IMR-90 (cell line): ENCODE data around the gene CUL3. TPM values are rescaled to one million over a fixed set of nuclear protein-coding genes. Genes with fewer than 3 reads are reported as not detected.

Source experiments
- ATAC-seq: fragments of 200-7000 bp; cut with Tn5 transposase; 2 replicates; pipeline ENCODE4 v1.9.1; 2020; ENCODE audit warnings: low read depth, mild to moderate bottlenecking, moderate library complexity
- BruUV-seq: library from RNA; stranded (reverse); fragments of 400-500 nt; replicated peaks from 2 replicates; lab custom pipeline; 2021; lab: Mats Ljungman, UMichigan
- CTCF ChIA-PET: fragments of 300-600 bp; formaldehyde crosslinking; extraction: SDS; loops from one replicate; lab custom pipeline; 2021; ENCODE audit warnings: antibody characterized with exemption; lab: Yijun Ruan, JAX
- POLR2A ChIA-PET: fragments of 300-600 bp; sonication (Branson Sonifier 250); formaldehyde crosslinking; loops from one replicate; lab custom pipeline; 2022; ENCODE audit warnings: antibody characterized with exemption; ENCODE audit not compliant: unreplicated experiment; lab: Charles Lee
- DNase-seq: peaks from one replicate; pipeline ENCODE4 v3.0.0; 2013
- H2AFZ ChIP-seq: replicated peaks from 2 replicates; pipeline ENCODE3; 2013; ENCODE audit warnings: low read length, mild to moderate bottlenecking; ENCODE audit not compliant: poor library complexity
- H2AK5ac ChIP-seq: 2 replicates; pipeline ENCODE4 v1.6.1; 2013; ENCODE audit warnings: low read depth, low read length, inconsistent platforms
- H2AK9ac ChIP-seq: replicated peaks from 2 replicates; pipeline ENCODE3; 2013; ENCODE audit warnings: mild to moderate bottlenecking, low read depth, low read length, moderate library complexity; ENCODE audit not compliant: poor library complexity
- H2BK120ac ChIP-seq: 2 replicates; pipeline ENCODE4 v1.6.1; 2013; ENCODE audit warnings: low read depth, low read length, inconsistent platforms
- H2BK15ac ChIP-seq: 3 replicates; pipeline ENCODE4 v1.6.1; 2013; ENCODE audit warnings: low read depth, low read length, inconsistent platforms
- H2BK20ac ChIP-seq: 2 replicates; pipeline ENCODE4 v1.6.1; 2013; ENCODE audit warnings: low read depth, mild to moderate bottlenecking, inconsistent platforms, low read length, moderate library complexity
- H2BK5ac ChIP-seq: 2 replicates; pipeline ENCODE4 v1.6.1; 2013; ENCODE audit warnings: mild to moderate bottlenecking, low read depth, low read length, inconsistent platforms; ENCODE audit not compliant: poor library complexity, severe bottlenecking
- H3K14ac ChIP-seq: replicated peaks from 2 replicates; pipeline ENCODE4 v1.6.1; 2013; ENCODE audit warnings: low read depth, low read length, inconsistent platforms
- H3K18ac ChIP-seq: 2 replicates; pipeline ENCODE4 v1.6.1; 2013; ENCODE audit warnings: low read depth, low read length, control low read depth
- H3K23ac ChIP-seq: 2 replicates; pipeline ENCODE4 v1.6.1; 2013; ENCODE audit warnings: low read depth, low read length, inconsistent platforms
- H3K27ac ChIP-seq: 2 replicates; pipeline ENCODE4 v1.5.1; 2013; ENCODE audit warnings: mild to moderate bottlenecking, control low read depth, low read length; ENCODE audit not compliant: insufficient read depth
- H3K27me3 ChIP-seq: 2 replicates; pipeline ENCODE4 v1.6.1; 2013; ENCODE audit warnings: low read length; ENCODE audit not compliant: control insufficient read depth, insufficient read depth
- H3K36me3 ChIP-seq: 2 replicates; pipeline ENCODE4 v1.6.1; 2013; ENCODE audit warnings: low read length, mixed read lengths; ENCODE audit not compliant: control insufficient read depth, insufficient read depth
- H3K4ac ChIP-seq: 2 replicates; pipeline ENCODE4 v1.6.1; 2013; ENCODE audit warnings: low read depth, low read length, inconsistent platforms
- H3K4me1 ChIP-seq: 2 replicates; pipeline ENCODE4 v1.6.1; 2013; ENCODE audit warnings: low read length, mixed read lengths; ENCODE audit not compliant: control insufficient read depth, insufficient read depth
- H3K4me2 ChIP-seq: 2 replicates; pipeline ENCODE4 v1.6.1; 2013; ENCODE audit warnings: low read depth, mild to moderate bottlenecking, control low read depth, low read length, moderate library complexity
- H3K4me3 ChIP-seq: 2 replicates; pipeline ENCODE4 v1.5.1; 2013; ENCODE audit warnings: low read depth, mild to moderate bottlenecking, control low read depth, low read length, moderate library complexity; ENCODE audit not compliant: insufficient read depth
- H3K56ac ChIP-seq: 2 replicates; pipeline ENCODE4 v1.6.1; 2013; ENCODE audit warnings: low read length, inconsistent platforms; ENCODE audit not compliant: insufficient read depth; ENCODE audit errors: extremely low read depth
- H3K79me1 ChIP-seq, 2 experiments: 2 replicates each; pipeline ENCODE4 v1.6.1; 2013; ENCODE audit warnings: low read length in 2 of 2, inconsistent platforms in 1 of 2, low read depth in 1 of 2
- H3K9ac ChIP-seq: 2 replicates; pipeline ENCODE4 v1.6.1; 2013; ENCODE audit warnings: low read depth, low read length, control low read depth
- H3K9me1 ChIP-seq: 2 replicates; pipeline ENCODE4 v1.6.1; 2013; ENCODE audit warnings: low read length, inconsistent platforms; ENCODE audit not compliant: insufficient read depth
- H3K9me3 ChIP-seq: 2 replicates; pipeline ENCODE4 v1.6.1; 2013; ENCODE audit warnings: low read length; ENCODE audit not compliant: control insufficient read depth, insufficient read depth
- H4K20me1 ChIP-seq: 2 replicates; pipeline ENCODE4 v1.6.1; 2013; ENCODE audit warnings: low read length, inconsistent platforms; ENCODE audit not compliant: insufficient read depth
- H4K5ac ChIP-seq: 2 replicates; pipeline ENCODE4 v1.6.1; 2013; ENCODE audit warnings: mild to moderate bottlenecking, low read depth, low read length, control low read depth
- H4K8ac ChIP-seq, 2 experiments: 2 replicates each; pipeline ENCODE4 v1.6.1; 2013; ENCODE audit warnings: low read depth in 2 of 2, low read length in 2 of 2, control low read depth in 1 of 2, inconsistent platforms in 1 of 2
- H4K91ac ChIP-seq: 2 replicates; pipeline ENCODE4 v1.6.1; 2013; ENCODE audit warnings: low read depth, low read length, inconsistent platforms; ENCODE audit not compliant: insufficient read depth
- BHLHE40 ChIP-seq: fragments of 150-350 bp; IDR thresholded peaks from 2 replicates; pipeline ENCODE4 v1.6.1; 2016; ENCODE audit warnings: mild to moderate bottlenecking, low read depth, low read length
- CEBPB ChIP-seq: IDR thresholded peaks from 2 replicates; pipeline ENCODE4 v1.6.1; 2012; ENCODE audit warnings: low read depth, low read length, improper control_type of control experiment
- CHD1 ChIP-seq: IDR thresholded peaks from 2 replicates; pipeline ENCODE4 v1.6.1; 2012; ENCODE audit warnings: low read depth, low read length, improper control_type of control experiment
- FOS ChIP-seq: fragments of 150-350 bp; IDR thresholded peaks from 2 replicates; pipeline ENCODE4 v1.6.1; 2016; ENCODE audit warnings: low read depth, low read length
- MAFK ChIP-seq: IDR thresholded peaks from 2 replicates; pipeline ENCODE4 v1.6.1; 2012; ENCODE audit warnings: low read depth, low read length, improper control_type of control experiment
- MAZ ChIP-seq: IDR thresholded peaks from 2 replicates; pipeline ENCODE4 v1.6.1; 2012; ENCODE audit warnings: low read depth, mild to moderate bottlenecking, low read length, improper control_type of control experiment, moderate library complexity, borderline replicate concordance
- MXI1 ChIP-seq: IDR thresholded peaks from 2 replicates; pipeline ENCODE4 v1.6.1; 2012; ENCODE audit warnings: low read depth, mild to moderate bottlenecking, low read length, moderate library complexity, borderline replicate concordance
- NFE2L2 ChIP-seq: fragments of 150-350 bp; IDR thresholded peaks from 2 replicates; pipeline ENCODE4 v1.6.1; 2016; ENCODE audit warnings: low read depth, mild to moderate bottlenecking, low read length
- RAD21 ChIP-seq: IDR thresholded peaks from 2 replicates; pipeline ENCODE4 v1.6.1; 2012; ENCODE audit warnings: low read length, improper control_type of control experiment
- RCOR1 ChIP-seq: IDR thresholded peaks from 2 replicates; pipeline ENCODE4 v1.6.1; 2012; ENCODE audit warnings: mild to moderate bottlenecking, low read length, improper control_type of control experiment; ENCODE audit not compliant: insufficient replicate concordance
- RFX5 ChIP-seq: IDR thresholded peaks from 2 replicates; pipeline ENCODE4 v1.8.0; 2012; ENCODE audit warnings: low read depth, mild to moderate bottlenecking, low read length, moderate library complexity
- SMC3 ChIP-seq: fragments of 150-350 bp; IDR thresholded peaks from 2 replicates; pipeline ENCODE4 v1.6.1; 2016; ENCODE audit warnings: low read depth, mild to moderate bottlenecking, antibody characterized with exemption, low read length, moderate library complexity
- WGBS, 2 experiments: methylation state at CpG; one replicate each; pipeline versions ENCODE4 v1.1.5 to v1.1.7; 2013; ENCODE audit warnings: missing lambda C conversion rate in 2 of 2; ENCODE audit not compliant: insufficient read length in 1 of 2; ENCODE audit errors: extremely low coverage in 2 of 2; 5-methylcytosine and 5-hydroxymethylcytosine counted together
- dilution Hi-C: fragments of 300-500 bp; cut with HindIII; formaldehyde crosslinking; loops from one replicate; pipeline ENCODE4 v1.14.3; 2018; ENCODE audit warnings: low sequenced_read_pairs; ENCODE audit not compliant: unreplicated experiment
- in situ Hi-C: fragments of 300-500 bp; cut with MboI; formaldehyde crosslinking; loops from 3 replicates; pipeline ENCODE4 v1.14.3; 2019; ENCODE audit warnings: low sequenced_read_pairs, inconsistent platforms, mixed read lengths
- intact Hi-C: fragments of 100-400 bp; cut with micrococcal nuclease; formaldehyde crosslinking; loops from 2 replicates; pipeline ENCODE4 v1.10.0; 2022
- polyA plus RNA-seq, 3 experiments: library from polyadenylated mRNA; depleted of rRNA; stranded (reverse); fragments of >200 nt; gene quantifications; 2 replicates each; pipeline ENCODE4 v1.2.3, GENCODE V29; 2012; ENCODE audit warnings: low replicate concordance in 1 of 3
- total RNA-seq: library from RNA; depleted of rRNA; stranded (reverse); fragments of >200 nt; gene quantifications from 2 replicates; pipeline ENCODE4 v1.2.3, GENCODE V29; 2012
- TF ChIP-seq, protein P1 (sequence below): fragments of 150-350 bp; IDR thresholded peaks from 2 replicates; pipeline ENCODE4 v1.6.1; 2017; ENCODE audit warnings: mild to moderate bottlenecking, antibody characterized with exemption, low read length, low read depth
- TF ChIP-seq, protein P2 (sequence below): fragments of 150-350 bp; IDR thresholded peaks from 2 replicates; pipeline ENCODE4 v1.6.1; 2016; ENCODE audit warnings: low read depth, mild to moderate bottlenecking, low read length, moderate library complexity, borderline replicate concordance
- TF ChIP-seq, protein P3 (sequence below): conservative IDR thresholded peaks from 2 replicates; pipeline ENCODE4 v1.5.1; 2012; ENCODE audit warnings: mild to moderate bottlenecking, low read depth, low read length, improper control_type of control experiment

The CUL3 gene
- total and polyA plus RNA-seq, 2 of the 4 experiments (the other 2 are of a cell fraction), result 33.7 to 45.7 TPM

DNA sequence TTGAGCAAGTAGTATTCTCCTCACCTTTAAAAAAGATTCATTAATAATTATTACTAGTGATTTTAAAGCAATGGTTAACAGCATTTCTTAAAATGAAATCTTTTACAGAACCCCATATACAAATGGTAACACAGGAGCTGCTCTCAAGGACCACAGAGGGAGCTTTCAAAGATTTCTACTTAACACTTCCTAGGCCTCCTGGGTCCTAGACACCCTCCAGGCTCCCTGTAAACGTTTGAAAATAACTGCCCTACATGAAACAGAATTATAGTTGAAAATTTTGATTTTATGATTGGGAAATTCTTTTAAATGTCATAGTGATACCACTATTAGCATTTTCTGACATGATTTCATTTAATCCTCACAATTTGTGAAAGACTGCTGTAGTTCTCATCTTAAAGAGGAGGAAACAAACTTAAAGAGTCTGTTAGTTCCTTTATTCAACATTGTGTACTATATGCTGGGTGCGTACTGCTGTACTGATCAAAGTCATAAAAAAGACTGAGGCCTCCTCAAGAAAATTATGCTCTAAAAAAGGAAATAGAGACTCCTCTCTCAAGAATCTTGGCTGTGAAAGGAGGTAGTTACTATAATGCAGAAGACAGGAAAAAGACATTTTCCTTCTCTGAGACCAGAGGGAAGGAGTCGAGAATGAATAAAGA is 10.6 kb downstream of the CUL3 start:
- Histone ChIP-seq H3K14ac (no peak overlapping the region), H3K23ac (no peak overlapping the region), H3K27ac (no peak overlapping the region), H2BK20ac (no peak overlapping the region), H2AFZ (no peak overlapping the region), H3K79me1 (peaks cover 3 to 52% of the 10 kb centered on the region in 2 experiments; a peak in 3 of 4 replicates), H3K9me3 (no peaks in the 10 kb centered on the region), H2BK120ac (no peak overlapping the region), H2BK15ac (no peak overlapping the region), H4K20me1 (peaks cover 81% of the 10 kb centered on the region), H3K9me1 (peaks cover 7% of the 10 kb centered on the region), H3K4me1 (peaks cover 16% of the 10 kb centered on the region), H3K9ac (no peak overlapping the region), H2AK9ac (no peak overlapping the region), H3K4me2 (no peak overlapping the region), H3K27me3 (no peaks in the 10 kb centered on the region), H4K5ac (no peak overlapping the region), H3K36me3 (no peaks in the 10 kb centered on the region), H4K91ac (no peak overlapping the region), H3K4ac (no peak overlapping the region), H2BK5ac (no peak overlapping the region), H3K4me3 (no peak overlapping the region), H3K18ac (no peak overlapping the region), H3K56ac (no peak overlapping the region), H4K8ac (no peak overlapping the region), H2AK5ac (no peak overlapping the region)
- CTCF ChIA-PET, result no interaction called here
- in situ Hi-C loops (loop anchor here (25.0 kb wide), 1 partner anchor 987 kb away; no protein-coding TSS in a partner anchor), intact Hi-C loops (loop anchor here (10.0 kb wide), 1 partner anchor 60 kb away; no protein-coding TSS in a partner anchor), dilution Hi-C loops (no loop called here)
- POLR2A ChIA-PET, result interaction anchor here (0.6 kb wide), 1 partner anchor 10 kb away, joined by 4 read pairs; no protein-coding TSS in a partner anchor
- ATAC-seq (0 out of 2 replicates have a peak, but pooled peaks have one; percentile 24), DNase-seq (no peak)
- BruUV-seq, result no TSS peak
- WGBS, 2 experiments, result no CpG with 5 or more reads among the region's 3 CpGs
- TF ChIP-seq RAD21, result no peak
- TF ChIP-seq, protein P1, sequence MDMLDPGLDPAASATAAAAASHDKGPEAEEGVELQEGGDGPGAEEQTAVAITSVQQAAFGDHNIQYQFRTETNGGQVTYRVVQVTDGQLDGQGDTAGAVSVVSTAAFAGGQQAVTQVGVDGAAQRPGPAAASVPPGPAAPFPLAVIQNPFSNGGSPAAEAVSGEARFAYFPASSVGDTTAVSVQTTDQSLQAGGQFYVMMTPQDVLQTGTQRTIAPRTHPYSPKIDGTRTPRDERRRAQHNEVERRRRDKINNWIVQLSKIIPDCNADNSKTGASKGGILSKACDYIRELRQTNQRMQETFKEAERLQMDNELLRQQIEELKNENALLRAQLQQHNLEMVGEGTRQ, result no peak
- no peak for TF ChIP-seq RCOR1
- no peak for TF ChIP-seq MAZ
- no peak for TF ChIP-seq RFX5
- TF ChIP-seq BHLHE40, result no peak
- no peak for TF ChIP-seq MAFK
- TF ChIP-seq NFE2L2, result no peak
- TF ChIP-seq CHD1, result no peak
- TF ChIP-seq, protein P2, sequence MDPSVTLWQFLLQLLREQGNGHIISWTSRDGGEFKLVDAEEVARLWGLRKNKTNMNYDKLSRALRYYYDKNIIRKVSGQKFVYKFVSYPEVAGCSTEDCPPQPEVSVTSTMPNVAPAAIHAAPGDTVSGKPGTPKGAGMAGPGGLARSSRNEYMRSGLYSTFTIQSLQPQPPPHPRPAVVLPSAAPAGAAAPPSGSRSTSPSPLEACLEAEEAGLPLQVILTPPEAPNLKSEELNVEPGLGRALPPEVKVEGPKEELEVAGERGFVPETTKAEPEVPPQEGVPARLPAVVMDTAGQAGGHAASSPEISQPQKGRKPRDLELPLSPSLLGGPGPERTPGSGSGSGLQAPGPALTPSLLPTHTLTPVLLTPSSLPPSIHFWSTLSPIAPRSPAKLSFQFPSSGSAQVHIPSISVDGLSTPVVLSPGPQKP, result no peak
- TF ChIP-seq MXI1, result no peak
- TF ChIP-seq SMC3, result no peak
- TF ChIP-seq, protein P3, sequence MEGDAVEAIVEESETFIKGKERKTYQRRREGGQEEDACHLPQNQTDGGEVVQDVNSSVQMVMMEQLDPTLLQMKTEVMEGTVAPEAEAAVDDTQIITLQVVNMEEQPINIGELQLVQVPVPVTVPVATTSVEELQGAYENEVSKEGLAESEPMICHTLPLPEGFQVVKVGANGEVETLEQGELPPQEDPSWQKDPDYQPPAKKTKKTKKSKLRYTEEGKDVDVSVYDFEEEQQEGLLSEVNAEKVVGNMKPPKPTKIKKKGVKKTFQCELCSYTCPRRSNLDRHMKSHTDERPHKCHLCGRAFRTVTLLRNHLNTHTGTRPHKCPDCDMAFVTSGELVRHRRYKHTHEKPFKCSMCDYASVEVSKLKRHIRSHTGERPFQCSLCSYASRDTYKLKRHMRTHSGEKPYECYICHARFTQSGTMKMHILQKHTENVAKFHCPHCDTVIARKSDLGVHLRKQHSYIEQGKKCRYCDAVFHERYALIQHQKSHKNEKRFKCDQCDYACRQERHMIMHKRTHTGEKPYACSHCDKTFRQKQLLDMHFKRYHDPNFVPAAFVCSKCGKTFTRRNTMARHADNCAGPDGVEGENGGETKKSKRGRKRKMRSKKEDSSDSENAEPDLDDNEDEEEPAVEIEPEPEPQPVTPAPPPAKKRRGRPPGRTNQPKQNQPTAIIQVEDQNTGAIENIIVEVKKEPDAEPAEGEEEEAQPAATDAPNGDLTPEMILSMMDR, result no peak
- no peak for TF ChIP-seq CEBPB
- TF ChIP-seq FOS, result no peak
